Pancreas (tissue), 10 donors: ENCODE measurements around the gene TPPP3. TPM values are rescaled to one million over a fixed set of nuclear protein-coding genes. Genes with fewer than 3 reads are reported as not detected.

ENCODE experiments used
- ATAC-seq, 4 donors: fragments of 200-7000 bp; cut with Tn5 transposase; one replicate each; pipeline versions ENCODE4 v1.8.0 to v1.9.1; 2020; ENCODE audit warnings: mild to moderate bottlenecking in 4 of 4, moderate library complexity in 4 of 4
- DNase-seq, 6 donors: peaks; one replicate each; pipeline ENCODE4 v3.0.0-alpha.2; 2020
- FAIRE-seq: peaks from 2 replicates; lab custom pipeline; 2012; peaks lifted over from hg19 to GRCh38; lab: Jason Lieb, UNC
- H3K27ac ChIP-seq, 4 donors: fragments of 200-600 bp; sonication (generic); 1 replicate in 3 of 4; 2 replicates in 1 of 4; pipeline versions ENCODE4 v1.5.0 to v1.8.0; 2020
- H3K27me3 ChIP-seq, 4 donors: fragments of 200-600 bp; one replicate each; pipeline ENCODE4 v1.8.0; 2021
- H3K36me3 ChIP-seq, 3 donors: fragments of 200-600 bp; sonication (generic) in 1 of 3; one replicate each; pipeline versions ENCODE4 v1.5.0 to v1.8.0; 2020 to 2021
- H3K4me1 ChIP-seq, 3 donors: fragments of 200-600 bp; one replicate each; pipeline ENCODE4 v1.8.0; 2021
- H3K4me3 ChIP-seq, 4 donors: fragments of 200-600 bp; sonication (generic) in 2 of 4; one replicate each; pipeline versions ENCODE4 v1.5.0 to v1.8.0; 2020 to 2021
- H3K9me3 ChIP-seq, 4 donors: fragments of 200-600 bp; one replicate each; pipeline ENCODE4 v1.8.0; 2021
- WGBS, 2 donors: extraction: QIAGEN DNeasy Blood & Tissue Kit; methylation state at CpG; one replicate each; pipeline ENCODE4 v1.1.7; 2013; 5-methylcytosine and 5-hydroxymethylcytosine counted together
- intact Hi-C, 3 donors: fragments of 100-400 bp; cut with DNase I; formaldehyde crosslinking; loops; one replicate each; pipeline versions ENCODE4 v1.11.1 to v1.14.2; 2022
- polyA plus RNA-seq, 2 donors: library from polyadenylated mRNA; stranded (reverse); fragments of 200-250 nt; gene quantifications; one replicate each; pipeline ENCODE4 v1.2.3, GENCODE V29; 2013
- total RNA-seq, 6 donors: library from RNA; stranded (reverse); fragmentation: NEBNext Ultra II Directional in 4 of 6; extraction: Animal tissue kit (Norgen Biotek cat#: 25700) in 4 of 6; gene quantifications; one replicate each; pipeline versions ENCODE4 v1.2.1 to v1.2.4, GENCODE V29; 2021 to 2023
- TF ChIP-seq, protein P1 (sequence below), 4 donors: fragments of 200-600 bp; sonication (generic) in 3 of 4; IDR thresholded peaks; one replicate each; pipeline versions ENCODE4 v1.5.0 to v1.8.0; 2021; ENCODE audit warnings: antibody characterized with exemption in 4 of 4
- donor health status: healthy with polysubstance abuse.
- donor health status: DM: no; HTN: no; CAD: no; lungs with moderate emphysema.
- donor health status: DM: no; HTN: no; CAD: no.
- donor health status: control.
- donor health status: control.
- donor health status: Bipolar disorder and iron deficiency.
- donor health status: DM: yes; HTN: yes; CAD: no.
- donor health status: DM: no; HTN: no; CAD: no.
- donor health status: DM: no; HTN: no; CAD: no.
- donor health status: DM: yes; HTN: yes; CAD: no.

TPPP3 gene
- total and polyA plus RNA-seq, 8 donors, result 4.5 to 76.2 (median 10.6) TPM

DNA sequence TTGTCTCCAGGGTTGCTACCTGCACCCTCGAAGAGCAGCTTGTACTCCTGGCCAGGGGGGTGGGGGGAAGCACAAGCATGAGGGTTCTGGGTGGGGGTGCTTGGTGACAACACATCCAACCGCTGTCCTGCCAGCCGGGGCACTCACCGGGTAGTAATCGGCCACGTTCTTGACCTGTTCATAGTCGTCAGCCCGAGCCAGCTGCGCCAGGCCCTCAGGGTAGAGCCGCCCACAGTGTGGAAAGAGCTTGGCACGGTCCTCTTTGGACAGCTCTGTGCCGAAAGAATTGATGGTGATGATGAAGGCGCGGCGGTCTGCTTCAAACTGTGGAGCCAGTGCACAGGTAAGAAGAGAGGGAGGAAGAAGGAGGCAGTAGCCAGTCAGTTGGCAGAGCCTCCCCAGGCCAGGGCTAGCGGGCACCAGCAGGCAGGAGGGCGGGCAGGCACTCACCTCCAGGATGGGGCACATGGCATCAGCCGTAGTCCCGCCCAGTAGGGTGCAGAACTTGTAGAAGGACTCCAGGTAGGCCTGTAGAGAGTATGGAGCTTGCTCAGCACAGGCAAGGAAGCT lies 45.6 kb upstream of the TPPP3 start:
- FAIRE-seq (no peak), DNase-seq (peak in 2 of 6 donors; percentile 26 to 68), ATAC-seq (no peak)
- intact Hi-C loops, result no loop called here
- Histone ChIP-seq H3K36me3 (peaks cover 0 to 19% (median 0%) of the 10 kb centered on the region in 3 donors), H3K4me3 (no peak overlapping the region), H3K27ac (no peak overlapping the region), H3K4me1 (peaks cover 19 to 26% (median 22%) of the 10 kb centered on the region in 3 donors), H3K27me3 (no peaks in the 10 kb centered on the region), H3K9me3 (no peaks in the 10 kb centered on the region)
- TF ChIP-seq, protein P1, sequence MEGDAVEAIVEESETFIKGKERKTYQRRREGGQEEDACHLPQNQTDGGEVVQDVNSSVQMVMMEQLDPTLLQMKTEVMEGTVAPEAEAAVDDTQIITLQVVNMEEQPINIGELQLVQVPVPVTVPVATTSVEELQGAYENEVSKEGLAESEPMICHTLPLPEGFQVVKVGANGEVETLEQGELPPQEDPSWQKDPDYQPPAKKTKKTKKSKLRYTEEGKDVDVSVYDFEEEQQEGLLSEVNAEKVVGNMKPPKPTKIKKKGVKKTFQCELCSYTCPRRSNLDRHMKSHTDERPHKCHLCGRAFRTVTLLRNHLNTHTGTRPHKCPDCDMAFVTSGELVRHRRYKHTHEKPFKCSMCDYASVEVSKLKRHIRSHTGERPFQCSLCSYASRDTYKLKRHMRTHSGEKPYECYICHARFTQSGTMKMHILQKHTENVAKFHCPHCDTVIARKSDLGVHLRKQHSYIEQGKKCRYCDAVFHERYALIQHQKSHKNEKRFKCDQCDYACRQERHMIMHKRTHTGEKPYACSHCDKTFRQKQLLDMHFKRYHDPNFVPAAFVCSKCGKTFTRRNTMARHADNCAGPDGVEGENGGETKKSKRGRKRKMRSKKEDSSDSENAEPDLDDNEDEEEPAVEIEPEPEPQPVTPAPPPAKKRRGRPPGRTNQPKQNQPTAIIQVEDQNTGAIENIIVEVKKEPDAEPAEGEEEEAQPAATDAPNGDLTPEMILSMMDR (IDR thresholded peaks at IDR 0.05), result no peak
- WGBS, 2 donors, result 92 to 96% methylated on average over 19 of the region's 19 CpGs

DNA sequence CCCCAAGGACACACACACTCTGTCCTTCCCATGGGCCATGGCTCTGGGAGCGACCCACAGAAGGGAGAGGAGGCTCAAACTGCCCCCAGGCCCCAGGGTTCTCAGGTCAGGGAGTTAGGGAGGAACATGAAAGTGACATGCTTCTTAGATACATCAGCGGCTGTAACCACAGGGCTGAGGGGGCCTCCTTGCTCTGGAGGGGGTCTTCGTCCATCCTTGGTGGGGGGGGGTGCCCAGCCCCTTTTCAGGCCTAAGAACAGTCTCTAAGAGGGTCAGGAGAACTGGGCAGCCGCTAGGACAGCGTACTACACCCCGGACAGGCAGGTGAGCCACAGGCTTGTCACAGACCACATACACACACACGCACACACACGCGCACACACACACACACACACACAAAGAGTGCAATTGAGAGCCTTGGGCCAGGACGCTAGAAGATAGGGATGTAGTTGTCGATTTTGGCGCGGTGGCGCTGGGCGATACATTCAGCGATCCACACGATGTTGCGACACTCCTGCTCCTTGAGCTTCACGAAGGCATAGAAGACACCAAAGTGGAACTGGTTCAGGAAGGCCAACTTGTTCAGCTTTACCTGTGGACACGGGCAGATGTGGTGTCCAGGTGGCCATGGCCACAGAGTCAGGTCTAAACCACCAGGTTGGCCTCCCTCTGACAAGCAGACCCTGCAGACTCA lies 44.9 kb upstream of the TPPP3 start:
- DNase-seq (peak in 1 of 6 donors; percentile 43), ATAC-seq (no peak), FAIRE-seq (no peak)
- TF ChIP-seq, protein P1 (IDR thresholded peaks at IDR 0.05), result no peak
- Histone ChIP-seq H3K4me3 (no peak overlapping the region), H3K27ac (no peak overlapping the region), H3K4me1 (peaks cover 19 to 20% (median 19%) of the 10 kb centered on the region in 3 donors), H3K27me3 (no peaks in the 10 kb centered on the region), H3K36me3 (peaks cover 0 to 19% (median 0%) of the 10 kb centered on the region in 3 donors), H3K9me3 (no peaks in the 10 kb centered on the region)
- intact Hi-C loops, result no loop called here
- 91 to 95% methylated on average over 20 of the region's 20 CpGs for WGBS, 2 donors

DNA sequence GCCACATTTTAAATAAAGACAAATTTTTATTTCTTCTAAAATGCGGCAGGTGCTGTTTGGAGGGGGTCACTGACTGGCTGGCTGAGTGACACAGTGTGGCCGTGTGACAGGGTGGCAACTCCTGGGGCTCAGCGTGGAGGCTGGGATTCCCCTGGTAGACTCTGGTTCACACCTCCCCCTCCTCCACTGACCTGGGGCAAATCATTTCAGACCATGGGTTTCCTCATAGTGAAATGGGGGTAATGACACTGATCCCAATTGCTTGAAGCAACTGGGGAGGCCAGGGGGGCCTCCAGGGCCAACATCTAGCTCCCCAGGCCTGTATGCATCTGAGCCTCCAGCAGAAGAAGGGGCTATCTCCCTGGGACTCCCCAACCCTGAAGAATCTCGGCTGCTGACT lies 44.2 kb upstream of the TPPP3 start:
- no peaks in the 10 kb centered on the region for H3K9me3 ChIP-seq
- no peak overlapping the region for H3K27ac ChIP-seq
- H3K27me3 ChIP-seq, result no peaks in the 10 kb centered on the region
- peaks cover 13 to 16% (median 14%) of the 10 kb centered on the region in 3 donors for H3K4me1 ChIP-seq
- TF ChIP-seq, protein P1 (IDR thresholded peaks at IDR 0.05), result no peak
- H3K36me3 ChIP-seq, result peaks cover 0 to 19% (median 0%) of the 10 kb centered on the region in 3 donors
- no peak for FAIRE-seq
- DNase-seq, result no peak
- no peak overlapping the region for H3K4me3 ChIP-seq
- intact Hi-C loops, result no loop called here
- 83 to 84% methylated on average over 4 of the region's 4 CpGs for WGBS, 2 donors
- ATAC-seq, result no peak

DNA sequence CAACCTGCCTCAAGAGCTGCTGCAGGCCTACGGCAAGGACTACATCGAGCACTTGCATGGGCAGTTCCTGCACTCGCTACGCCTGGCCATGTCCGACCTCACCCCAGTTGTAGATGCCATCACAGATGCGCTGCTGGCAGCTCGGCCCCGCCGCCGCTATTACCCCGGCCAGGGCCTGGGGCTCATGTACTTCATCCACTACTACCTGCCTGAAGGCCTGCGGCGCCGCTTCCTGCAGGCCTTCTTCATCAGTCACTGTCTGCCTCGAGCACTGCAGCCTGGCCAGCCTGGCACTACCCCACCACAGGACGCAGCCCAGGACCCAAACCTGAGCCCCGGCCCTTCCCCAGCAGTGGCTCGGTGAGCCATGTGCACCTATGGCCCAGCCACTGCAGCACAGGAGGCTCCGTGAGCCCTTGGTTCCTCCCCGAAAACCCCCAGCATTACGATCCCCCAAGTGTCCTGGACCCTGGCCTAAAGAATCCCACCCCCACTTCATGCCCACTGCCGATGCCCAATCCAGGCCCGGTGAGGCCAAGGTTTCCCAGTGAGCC lies 43.4 kb upstream of the TPPP3 start:
- TF ChIP-seq, protein P1 (IDR thresholded peaks at IDR 0.05), result no peak
- no peak for ATAC-seq
- FAIRE-seq, result no peak
- Histone ChIP-seq H3K4me3 (no peak overlapping the region), H3K36me3 (peaks cover 0 to 19% (median 0%) of the 10 kb centered on the region in 3 donors), H3K27ac (no peak overlapping the region), H3K27me3 (no peaks in the 10 kb centered on the region), H3K9me3 (no peaks in the 10 kb centered on the region), H3K4me1 (peaks cover 5 to 15% (median 13%) of the 10 kb centered on the region in 3 donors)
- WGBS, 2 donors, result 94 to 96% methylated on average over 23 of the region's 23 CpGs
- intact Hi-C loops, result no loop called here
- DNase-seq, result peak in 2 of 6 donors; percentile 18 to 71
